ENCODE data around the gene HDAC10. TPM values are rescaled to one million over a fixed set of nuclear protein-coding genes. Genes with fewer than 3 reads are reported as not detected.

HDAC10 gene
- total and polyA plus RNA-seq, 7 donors, result 7.2 to 47.4 (median 12.5) TPM

DNA sequence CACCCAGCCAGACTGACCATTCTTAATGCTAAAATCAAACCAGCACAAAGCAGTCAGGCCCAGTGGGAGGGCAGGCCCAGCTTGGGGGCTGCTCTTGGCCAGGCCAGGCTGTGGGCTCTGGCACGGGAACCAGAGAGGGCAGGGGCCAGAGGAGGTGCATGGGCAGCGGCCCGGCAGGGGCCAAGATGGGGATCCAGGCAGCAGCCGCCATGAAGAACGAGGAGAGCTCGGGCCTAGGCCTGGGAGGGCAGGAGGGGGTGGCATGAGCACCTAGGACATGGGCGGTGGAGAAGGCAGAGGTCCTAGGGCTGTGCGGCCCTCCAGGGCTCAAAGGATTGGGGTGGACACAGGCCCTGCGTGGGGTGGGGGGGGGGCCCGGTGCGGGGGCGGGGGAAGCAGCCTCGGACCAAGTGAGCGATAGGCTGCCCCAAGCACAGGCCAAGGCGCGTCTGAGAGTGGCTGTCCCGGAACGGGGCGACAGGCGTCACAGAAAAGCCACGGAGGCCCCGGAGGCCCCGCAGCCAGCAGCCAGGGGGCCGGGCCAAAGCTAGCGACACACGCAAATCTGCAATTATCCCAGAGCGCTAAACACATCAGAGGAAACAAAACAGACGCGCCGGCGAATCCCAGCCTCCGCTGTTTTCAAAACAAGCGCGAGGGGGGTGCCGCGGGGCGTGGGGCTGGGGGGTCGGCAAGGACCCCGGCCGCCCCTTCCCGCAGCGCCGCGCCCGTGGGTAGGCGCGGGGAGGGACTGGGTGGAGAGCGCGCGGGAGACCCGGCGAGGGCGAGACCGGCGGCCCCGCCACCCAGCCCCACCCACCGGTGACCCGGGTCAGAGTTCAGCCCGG, 48.1 kb upstream of the HDAC10 start:
- Histone ChIP-seq H3K36me3 (no peaks in the 10 kb centered on the region), H3K27ac (peak overlapping the region; percentile 33 to 96 (median 90)), H3K9me3 (no peaks in the 10 kb centered on the region), H3K4me3 (peak overlapping the region; percentile 1 to 40 (median 38)), H3K27me3 (no peaks in the 10 kb centered on the region), H3K4me1 (peaks cover 3 to 92% (median 86%) of the 10 kb centered on the region in 4 donors)
- DNase-seq, result no peak
- no peak for TF ChIP-seq POLR2AphosphoS5 (IDR thresholded peaks at IDR 0.05)
- no peak for TF ChIP-seq POLR2A (IDR thresholded peaks at IDR 0.05)
- TF ChIP-seq, protein P1, sequence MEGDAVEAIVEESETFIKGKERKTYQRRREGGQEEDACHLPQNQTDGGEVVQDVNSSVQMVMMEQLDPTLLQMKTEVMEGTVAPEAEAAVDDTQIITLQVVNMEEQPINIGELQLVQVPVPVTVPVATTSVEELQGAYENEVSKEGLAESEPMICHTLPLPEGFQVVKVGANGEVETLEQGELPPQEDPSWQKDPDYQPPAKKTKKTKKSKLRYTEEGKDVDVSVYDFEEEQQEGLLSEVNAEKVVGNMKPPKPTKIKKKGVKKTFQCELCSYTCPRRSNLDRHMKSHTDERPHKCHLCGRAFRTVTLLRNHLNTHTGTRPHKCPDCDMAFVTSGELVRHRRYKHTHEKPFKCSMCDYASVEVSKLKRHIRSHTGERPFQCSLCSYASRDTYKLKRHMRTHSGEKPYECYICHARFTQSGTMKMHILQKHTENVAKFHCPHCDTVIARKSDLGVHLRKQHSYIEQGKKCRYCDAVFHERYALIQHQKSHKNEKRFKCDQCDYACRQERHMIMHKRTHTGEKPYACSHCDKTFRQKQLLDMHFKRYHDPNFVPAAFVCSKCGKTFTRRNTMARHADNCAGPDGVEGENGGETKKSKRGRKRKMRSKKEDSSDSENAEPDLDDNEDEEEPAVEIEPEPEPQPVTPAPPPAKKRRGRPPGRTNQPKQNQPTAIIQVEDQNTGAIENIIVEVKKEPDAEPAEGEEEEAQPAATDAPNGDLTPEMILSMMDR (IDR thresholded peaks at IDR 0.05), result no peak
- no peak for TF ChIP-seq EP300 (IDR thresholded peaks at IDR 0.05)
- intact Hi-C loops (cut with DNase I), result no loop called here
- 20 to 32% methylated on average over 59 of the region's 59 CpGs for WGBS, 2 donors

DNA sequence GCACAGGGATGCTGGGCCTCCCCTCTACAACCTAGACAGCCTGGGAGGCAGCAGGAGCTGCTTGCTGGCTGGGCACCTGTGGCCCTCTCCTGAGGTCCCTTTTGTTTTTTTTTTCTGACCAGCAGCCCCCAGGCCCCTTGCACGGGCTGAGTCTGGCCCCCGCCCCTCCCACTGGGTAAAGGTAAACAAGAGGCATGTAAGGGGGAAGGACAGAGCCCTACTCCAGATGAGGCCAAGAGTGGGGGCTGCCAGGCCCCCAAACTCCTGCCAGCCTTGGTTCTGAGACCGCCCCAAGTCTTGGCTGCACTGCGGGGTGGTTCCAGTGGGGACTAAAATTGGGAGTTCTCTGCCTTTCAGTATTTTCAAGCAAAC, 47.2 kb upstream of the HDAC10 start:
- no peaks in the 10 kb centered on the region for H3K9me3 ChIP-seq
- no peaks in the 10 kb centered on the region for H3K36me3 ChIP-seq
- H3K4me3 ChIP-seq, result no peak overlapping the region
- H3K27me3 ChIP-seq, result no peaks in the 10 kb centered on the region
- 71 to 81% methylated on average over 4 of the region's 4 CpGs for WGBS, 2 donors
- no peak for DNase-seq
- intact Hi-C loops (cut with DNase I), result no loop called here
- peak overlapping the region in 3 of 4 donors; percentile 33 to 96 (median 91) for H3K27ac ChIP-seq
- no peak for TF ChIP-seq POLR2AphosphoS5 (IDR thresholded peaks at IDR 0.05)
- TF ChIP-seq, protein P1 (IDR thresholded peaks at IDR 0.05), result no peak
- TF ChIP-seq EP300 (IDR thresholded peaks at IDR 0.05), result no peak
- TF ChIP-seq POLR2A (IDR thresholded peaks at IDR 0.05), result no peak
- peaks cover 0 to 92% (median 86%) of the 10 kb centered on the region in 4 donors for H3K4me1 ChIP-seq

DNA sequence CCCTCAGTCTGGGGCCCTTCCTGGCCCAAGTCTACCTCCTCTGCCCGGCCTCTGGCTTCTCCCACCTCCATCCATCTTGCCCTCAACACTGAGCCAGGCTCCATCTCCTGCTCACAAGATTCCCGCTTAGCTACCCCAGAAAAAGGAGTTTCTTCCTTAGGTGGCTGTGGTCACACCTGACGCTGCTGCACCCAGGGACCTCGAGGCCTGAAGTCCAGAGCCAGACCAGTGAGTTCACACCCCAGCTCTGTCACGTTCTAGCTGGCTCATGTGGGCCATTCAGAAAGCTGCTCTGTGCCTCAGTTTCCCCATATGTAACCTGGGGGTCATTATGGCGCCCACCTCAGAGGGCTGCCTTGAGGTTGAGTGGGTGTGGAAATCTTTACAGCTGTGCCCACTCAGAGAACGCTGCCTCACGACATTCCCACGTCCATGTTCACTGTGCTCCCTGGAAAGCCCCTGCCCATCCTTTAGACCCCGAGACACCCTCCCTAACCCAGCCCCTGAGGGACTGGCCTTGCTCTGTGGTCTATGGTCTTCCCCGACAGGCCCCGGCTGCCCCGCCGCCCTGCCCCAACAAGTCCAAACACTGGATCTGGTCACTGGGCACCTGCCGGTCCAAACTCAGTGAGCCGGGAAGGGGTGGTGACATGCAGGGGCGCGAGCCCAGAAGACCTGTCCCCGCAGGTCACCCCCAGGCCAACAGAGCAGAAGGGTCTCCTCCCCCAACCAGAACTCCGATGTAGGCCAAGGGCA, 46.6 kb upstream of the HDAC10 start:
- TF ChIP-seq POLR2A (IDR thresholded peaks at IDR 0.05) (no peak), POLR2AphosphoS5 (IDR thresholded peaks at IDR 0.05) (no peak), EP300 (IDR thresholded peaks at IDR 0.05) (no peak)
- TF ChIP-seq, protein P1 (IDR thresholded peaks at IDR 0.05), result no peak
- DNase-seq, result no peak
- H3K9me3 ChIP-seq, result no peaks in the 10 kb centered on the region
- intact Hi-C loops (cut with DNase I), result no loop called here
- H3K36me3 ChIP-seq, result no peaks in the 10 kb centered on the region
- H3K4me3 ChIP-seq, result no peak overlapping the region
- 89 to 92% methylated on average over 20 of the region's 20 CpGs for WGBS, 2 donors
- peaks cover 0 to 92% (median 86%) of the 10 kb centered on the region in 4 donors for H3K4me1 ChIP-seq
- no peaks in the 10 kb centered on the region for H3K27me3 ChIP-seq
- H3K27ac ChIP-seq, result peak overlapping the region in 3 of 4 donors; percentile 14 to 96 (median 43)

DNA sequence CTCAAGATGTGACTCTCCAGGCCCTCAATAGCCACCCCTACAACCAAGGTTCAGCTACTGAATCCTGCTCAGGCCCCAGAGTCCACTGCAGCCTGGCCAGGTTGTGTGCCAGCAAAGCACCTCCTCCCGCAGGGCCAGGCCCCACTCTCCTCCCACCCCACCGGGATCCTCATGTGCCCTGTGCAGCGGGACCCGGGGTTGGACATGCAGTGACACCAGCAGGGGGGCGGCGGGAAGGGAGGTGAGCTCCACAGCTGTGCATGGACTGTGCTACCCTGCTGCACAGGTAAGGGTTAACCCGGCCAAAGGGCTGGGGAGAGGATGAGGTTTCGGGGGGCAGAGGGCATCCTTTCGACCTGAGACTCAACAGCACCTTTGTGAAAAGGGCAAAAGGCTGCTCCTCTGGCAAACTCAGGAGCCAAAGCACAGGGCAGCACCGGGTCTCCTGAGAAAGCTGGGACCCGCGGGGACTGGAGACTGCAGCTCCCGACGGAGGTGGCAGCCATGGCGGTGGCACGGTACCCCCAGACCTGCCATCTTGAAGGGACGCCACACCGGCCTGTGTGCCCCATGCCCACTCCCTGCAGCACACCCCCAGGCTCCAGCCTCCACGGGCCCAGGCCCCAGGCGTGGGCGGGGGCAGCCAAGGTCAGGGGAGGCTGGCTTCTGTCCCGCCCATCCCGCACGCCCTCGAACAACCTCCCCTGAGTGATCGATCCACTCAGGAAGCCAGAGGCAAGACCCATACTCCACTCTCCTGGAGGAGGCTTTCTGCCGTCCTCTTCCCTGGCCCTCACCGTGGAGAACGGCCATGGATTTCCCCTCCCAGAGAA, 45.8 kb upstream of the HDAC10 start:
- Histone ChIP-seq H3K27ac (peak overlapping the region in 3 of 4 donors; percentile 14 to 96 (median 43)), H3K4me1 (peaks cover 0 to 92% (median 84%) of the 10 kb centered on the region in 4 donors)
- intact Hi-C loops (cut with DNase I), result no loop called here

More for the DNA sequence above, 45.8 kb upstream of the HDAC10 start:
- TF ChIP-seq POLR2A (IDR thresholded peaks at IDR 0.05), result no peak
- TF ChIP-seq POLR2AphosphoS5 (IDR thresholded peaks at IDR 0.05), result no peak
- TF ChIP-seq, protein P1 (IDR thresholded peaks at IDR 0.05), result no peak
- no peak for TF ChIP-seq EP300 (IDR thresholded peaks at IDR 0.05)
- WGBS, 2 donors, result 74 to 81% methylated on average over 29 of the region's 29 CpGs
- no peak for DNase-seq
- H3K27me3 ChIP-seq, result no peaks in the 10 kb centered on the region
- no peaks in the 10 kb centered on the region for H3K9me3 ChIP-seq
- no peak overlapping the region for H3K4me3 ChIP-seq
- H3K36me3 ChIP-seq, result no peaks in the 10 kb centered on the region
